RPMI8226 (cell line): ENCODE results near the gene TSHR.
A peak's percentile ranks its signal among the peaks of the same experiment; 100 is the strongest.
"Not testable (repeated sequence)": the region's sequence is repeated elsewhere in the genome, so short reads cannot be mapped to it uniquely, and the experiment has no call there.

ENCODE experiments used
- DNase-seq: peaks from one replicate; pipeline ENCODE4 v3.0.0-alpha.2; 2015

TSHR gene

DNA sequence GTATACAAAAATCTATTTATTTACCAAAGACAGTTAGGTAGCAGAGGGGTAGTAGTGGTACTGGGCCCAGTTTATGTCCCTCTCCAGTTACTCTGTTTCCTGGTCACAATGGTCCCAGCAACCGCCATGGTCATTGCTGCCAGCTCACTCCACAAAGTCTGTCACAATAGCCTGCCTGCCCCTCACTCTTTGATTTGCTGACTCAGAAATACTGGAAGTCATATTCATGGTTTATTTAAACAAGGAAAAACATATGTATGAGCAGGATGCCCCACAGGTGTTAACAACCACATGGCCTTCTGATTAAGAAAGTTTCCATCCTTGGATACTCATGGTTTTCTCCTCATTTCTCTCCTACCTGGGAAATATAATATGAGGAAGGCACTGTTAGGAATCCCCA, 49.2 kb downstream of the TSHR start:
- no peak for DNase-seq

DNA sequence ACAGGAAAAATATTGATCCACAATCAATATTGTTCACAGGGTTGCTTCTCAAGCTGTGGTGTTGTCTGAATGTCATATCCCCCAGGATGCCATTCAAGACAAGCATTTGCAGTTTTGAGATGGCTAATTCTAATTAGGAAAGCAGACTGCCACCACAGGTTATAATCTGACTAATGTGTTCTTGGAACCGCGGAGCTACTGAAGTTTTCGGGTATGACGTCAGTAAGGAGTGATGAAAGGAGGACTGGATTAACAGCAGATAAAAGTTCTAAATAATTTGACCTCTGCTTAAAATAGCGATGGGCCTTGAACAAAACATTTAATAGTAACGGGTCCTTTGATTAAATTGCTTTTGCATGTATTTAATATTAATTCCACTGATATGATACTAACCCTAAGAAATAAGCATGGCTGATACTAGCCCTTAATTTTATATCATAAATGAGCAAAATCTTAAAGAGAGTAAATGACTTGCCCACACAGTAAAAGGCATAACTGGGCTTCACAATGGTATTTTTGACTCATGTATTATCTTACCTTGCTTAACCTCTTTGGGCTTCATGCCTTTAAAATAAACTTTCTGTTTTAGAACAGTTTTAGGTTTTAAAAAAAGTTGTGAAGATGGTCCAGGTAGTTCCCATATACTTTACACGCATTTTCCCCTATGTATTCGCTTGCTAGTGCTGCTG, 50.3 kb downstream of the TSHR start:
- DNase-seq, result no peak

DNA sequence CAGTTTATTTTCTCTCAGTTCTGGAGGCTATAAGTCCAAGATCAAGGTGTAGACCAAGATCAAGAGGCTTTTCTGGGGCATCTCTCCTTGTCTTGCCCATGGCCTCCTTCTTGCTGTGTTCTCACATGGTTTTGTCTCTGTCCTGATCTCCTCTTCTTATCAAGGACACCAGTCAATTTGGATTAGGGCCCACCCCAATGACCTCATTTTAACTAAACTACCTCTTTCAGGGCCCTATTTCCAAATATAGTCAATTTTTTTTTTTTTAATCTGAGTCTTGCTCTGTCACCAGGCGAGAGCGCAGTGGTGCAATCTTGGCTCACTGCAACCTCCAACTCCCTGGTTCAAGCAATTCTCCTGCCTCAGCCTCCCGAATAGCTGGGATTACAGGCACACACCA, 50.8 kb downstream of the TSHR start:
- no peak for DNase-seq

GRCh38 chr14:81007131-81007530, 51.7 kb downstream of the TSHR start:
- DNase-seq, result no peak

- DNase-seq, result no peak
These were observed 53.9 kb downstream of the TSHR start for GRCh38 chr14:81009346-81009745.

DNA sequence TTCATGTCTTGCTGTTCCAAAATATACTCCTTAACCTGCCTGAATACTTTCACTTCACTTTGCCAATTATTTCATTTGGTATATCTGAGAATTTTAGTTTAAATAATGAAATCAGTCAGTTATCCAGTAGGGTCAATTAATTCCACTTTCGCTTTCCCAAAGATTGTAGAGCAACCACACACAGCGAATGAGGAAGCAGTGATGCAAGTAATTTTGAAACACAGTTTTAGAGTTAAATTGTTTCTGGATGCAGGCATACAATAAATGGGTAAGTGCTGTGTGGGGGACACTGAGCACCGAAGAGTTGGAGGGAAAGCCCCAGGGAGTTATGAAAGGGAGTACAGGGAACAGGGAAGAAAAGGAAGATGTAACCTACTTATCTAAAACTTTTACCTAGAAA, 62.8 kb downstream of the TSHR start:
- DNase-seq, result no peak

DNA sequence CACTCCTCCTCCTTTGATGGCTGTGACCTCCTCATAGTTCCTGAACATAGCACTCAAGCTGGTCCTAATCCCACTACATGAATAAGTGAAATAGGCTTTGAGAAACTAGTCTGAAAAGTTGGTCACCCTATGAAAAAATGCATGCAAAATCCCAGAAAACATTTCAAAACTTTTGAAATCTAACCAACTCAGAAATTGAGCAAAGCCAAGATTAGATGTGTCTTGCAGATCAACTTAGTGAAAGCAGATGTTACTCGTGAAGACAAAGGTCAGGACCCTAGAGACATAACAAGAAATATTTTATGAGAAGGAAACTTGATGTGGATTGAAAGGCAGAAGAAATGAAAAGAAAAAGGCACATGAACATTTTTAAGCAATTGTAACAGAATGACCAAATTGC, 63.3 kb downstream of the TSHR start:
- no peak for DNase-seq

GRCh38 chr14:81019113-81019512, 63.7 kb downstream of the TSHR start:
- DNase-seq, result not testable (repeated sequence)

DNA sequence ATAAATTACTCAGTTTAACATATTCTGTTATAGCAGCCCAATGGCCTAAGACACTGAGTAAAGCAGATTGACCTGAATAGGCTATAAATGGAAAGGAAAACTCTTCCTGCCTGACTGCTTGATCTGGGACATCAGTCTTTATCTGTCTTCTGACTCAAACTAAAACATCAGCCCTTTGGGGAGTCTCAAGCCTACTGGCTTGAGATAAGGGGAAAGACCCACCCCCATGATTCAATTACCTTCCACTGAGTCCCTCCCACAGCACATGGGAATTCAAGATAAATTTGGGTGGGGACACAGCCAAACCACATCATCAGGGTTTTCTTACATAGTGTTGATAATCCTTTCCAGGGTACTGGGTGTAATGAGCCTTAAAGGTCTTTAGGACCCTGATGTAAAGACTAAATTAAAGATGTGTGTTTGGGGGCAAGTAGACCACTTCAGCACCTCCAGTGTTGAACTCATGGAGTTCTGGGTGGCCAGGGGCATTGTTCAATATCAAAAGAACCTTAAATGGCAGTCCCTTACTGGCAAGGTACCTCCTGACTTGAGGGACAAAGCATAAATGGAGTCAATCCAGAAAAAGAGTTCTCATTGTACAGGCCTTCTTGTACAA, 67.8 kb downstream of the TSHR start:
- no peak for DNase-seq

- no peak for DNase-seq
These were observed 73.0 kb downstream of the TSHR start for GRCh38 chr14:81028461-81028860.

GRCh38 chr14:81031488-81031887, 76.1 kb downstream of the TSHR start:
- DNase-seq, result no peak

DNA sequence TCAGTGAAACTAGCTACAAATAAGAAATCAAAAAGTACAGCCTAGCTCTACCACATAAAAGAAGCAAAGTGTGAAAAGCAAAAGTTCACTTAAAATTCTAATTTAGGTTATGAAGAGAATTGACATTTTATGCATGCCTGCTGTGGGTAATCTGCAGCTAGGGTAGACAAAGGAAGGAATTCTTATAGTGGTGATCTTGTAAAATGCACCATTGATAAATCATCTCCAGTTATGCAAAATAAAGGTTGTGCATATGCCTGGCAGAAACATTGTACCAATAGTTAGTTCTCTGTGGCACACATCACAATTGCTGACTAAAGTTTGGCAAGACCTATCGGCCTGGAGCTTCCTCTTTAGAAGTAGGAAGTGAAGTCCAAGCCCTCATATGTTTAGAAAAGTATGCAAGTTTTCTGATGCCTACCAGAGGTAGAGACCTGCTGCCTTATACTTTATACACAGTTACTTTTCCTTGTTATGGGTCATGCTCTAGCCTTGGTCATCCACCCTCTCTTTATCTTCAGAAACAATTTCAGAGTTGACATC, 78.3 kb downstream of the TSHR start:
- no peak for DNase-seq

- no peak for DNase-seq
These were observed 87.0 kb downstream of the TSHR start for GRCh38 chr14:81042438-81042837.

DNA sequence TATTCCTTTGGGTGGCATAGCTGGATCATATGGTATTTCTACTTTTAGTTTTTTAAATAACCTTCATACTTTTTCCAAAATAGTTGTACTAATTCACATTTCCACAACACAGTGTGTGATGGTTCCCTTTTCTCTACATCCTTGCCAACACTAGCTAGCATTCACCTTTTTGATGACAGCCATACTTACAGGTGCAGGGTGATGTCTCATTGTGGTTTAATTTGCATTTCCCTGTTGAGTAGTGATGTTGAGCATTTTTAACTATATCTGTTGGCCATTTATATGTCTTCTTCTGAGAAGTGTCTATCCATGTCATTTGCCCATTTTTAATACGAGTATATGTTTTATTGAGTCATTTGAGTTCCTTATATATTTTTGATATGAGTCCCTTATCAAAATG, 96.1 kb downstream of the TSHR start:
- no peak for DNase-seq

DNA sequence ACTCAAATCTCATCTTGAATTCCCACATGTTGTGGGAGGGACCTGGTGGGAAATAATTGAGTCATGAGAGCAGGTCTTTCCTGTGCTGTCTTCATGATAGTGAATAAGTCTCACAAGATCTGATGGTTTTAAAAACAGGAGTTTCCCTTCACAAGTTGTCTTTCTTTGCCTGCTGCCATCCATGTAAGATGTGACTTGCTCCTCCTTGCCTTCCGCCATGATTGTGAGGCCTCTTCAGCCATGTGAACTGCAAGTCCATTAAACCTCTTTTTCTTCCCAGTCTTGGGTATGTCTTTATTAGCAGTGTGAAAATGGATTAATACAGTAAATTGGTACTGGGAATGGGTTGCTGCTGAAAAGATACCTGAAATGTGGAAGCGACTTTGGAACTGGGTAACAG, 98.6 kb downstream of the TSHR start:
- DNase-seq, result not testable (repeated sequence)

DNA sequence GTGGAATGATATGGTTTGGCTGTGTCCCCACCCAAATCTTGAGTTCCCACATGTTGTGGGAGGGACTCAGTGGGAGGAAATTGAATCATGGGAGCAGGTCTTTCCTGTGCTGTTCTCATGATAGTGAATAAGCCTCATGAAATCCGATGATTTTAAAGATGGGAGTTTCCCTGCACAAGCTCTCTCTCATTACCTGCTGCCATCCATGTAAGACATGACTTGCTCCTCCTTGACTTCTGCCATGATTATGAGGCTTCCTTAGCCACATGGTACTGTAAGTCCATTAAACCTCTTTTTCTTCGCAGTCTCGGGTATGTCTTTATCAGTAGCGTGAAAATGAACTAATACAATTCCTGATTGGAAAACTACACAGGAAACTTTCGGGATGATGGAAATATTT, 100.5 kb downstream of the TSHR start:
- no peak for DNase-seq

GRCh38 chr14:81062380-81062779, 107.0 kb downstream of the TSHR start:
- no peak for DNase-seq

GRCh38 chr14:81062816-81063215, 107.4 kb downstream of the TSHR start:
- DNase-seq, result peak; percentile 33

- no peak for DNase-seq
These were observed 111.3 kb downstream of the TSHR start for GRCh38 chr14:81066672-81067071.

DNA sequence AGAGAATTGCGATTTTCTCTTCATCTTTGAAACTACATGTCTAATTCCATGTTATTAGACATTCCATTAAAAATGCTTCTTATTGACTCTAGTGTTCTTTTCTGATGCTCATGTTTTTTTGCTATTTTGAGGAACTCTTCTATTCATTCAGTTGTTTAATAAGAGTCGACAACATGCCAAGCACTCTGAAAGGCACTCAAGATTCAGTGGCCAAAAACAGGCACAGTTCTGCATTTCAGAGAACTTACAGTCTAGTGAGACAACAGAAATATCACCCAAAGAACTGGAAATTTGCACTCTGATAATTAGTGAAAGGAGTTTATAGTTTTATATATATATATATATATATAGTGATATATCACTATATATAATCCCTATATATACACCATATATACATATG, 111.7 kb downstream of the TSHR start:
- DNase-seq, result no peak

GRCh38 chr14:81068176-81068782, 112.9 kb downstream of the TSHR start:
- no peak for DNase-seq

DNA sequence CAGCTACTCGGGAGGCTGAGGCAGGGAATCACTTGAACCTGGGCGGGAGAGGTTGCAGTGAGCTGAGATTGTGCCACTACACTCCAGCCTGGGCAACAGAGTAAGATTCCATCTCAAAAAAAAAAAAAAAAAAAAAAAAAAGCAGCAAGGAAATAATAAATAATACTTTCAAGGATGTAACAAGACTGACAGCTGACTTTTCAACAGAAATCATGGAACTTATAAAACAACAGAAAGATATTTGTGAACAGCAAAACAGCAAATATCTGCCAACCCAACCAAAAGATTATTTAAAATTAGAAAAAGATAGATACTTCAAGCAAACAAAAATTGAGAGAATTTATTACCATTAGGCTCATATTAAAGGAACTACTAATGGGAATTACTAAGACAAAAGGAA, 115.1 kb downstream of the TSHR start:
- no peak for DNase-seq

DNA sequence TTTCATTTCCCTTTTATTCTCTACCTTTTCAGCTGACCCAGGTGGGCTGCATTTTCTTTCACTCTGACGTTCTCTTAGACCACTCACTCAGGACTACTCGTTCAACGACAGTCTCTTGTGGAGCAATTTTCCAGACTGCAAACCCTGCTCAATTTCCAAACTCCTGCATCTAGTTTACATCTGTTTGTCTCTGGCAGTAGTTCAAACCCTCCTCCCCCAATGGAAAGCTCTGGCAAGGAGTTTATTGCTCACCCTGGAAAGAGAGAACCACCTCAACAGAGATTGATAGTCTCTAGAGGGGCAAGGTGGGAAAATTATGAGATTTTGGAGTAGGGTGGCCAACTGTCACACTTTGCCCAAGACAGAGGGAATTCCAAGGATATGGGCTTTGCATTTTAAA, 130.2 kb downstream of the TSHR start:
- no peak for DNase-seq

- no peak for DNase-seq
These were observed 131.8 kb downstream of the TSHR start for GRCh38 chr14:81087230-81087629.
